Astrocyte of the spinal cord (primary cell): ENCODE data around the gene TTL.

Experiments used
- DNase-seq: peaks from one replicate; pipeline ENCODE4 v3.0.0; 2011; ENCODE audit warnings: low read depth, low spot score
- H3K4me3 ChIP-seq: 2 replicates; pipeline ENCODE4 v1.5.1; 2011; ENCODE audit warnings: low read depth, mild to moderate bottlenecking, low read length, moderate library complexity
- in situ Hi-C: cut with HindIII; loops from 2 replicates; pipeline ENCODE4 v1.10.0; 2017; ENCODE audit warnings: low sequenced_read_pairs
- TF ChIP-seq, protein P1 (sequence below): IDR thresholded peaks from 2 replicates; pipeline ENCODE4 v1.5.1; 2012; ENCODE audit warnings: low read depth, mild to moderate bottlenecking, low read length, inconsistent platforms

The TTL gene

DNA sequence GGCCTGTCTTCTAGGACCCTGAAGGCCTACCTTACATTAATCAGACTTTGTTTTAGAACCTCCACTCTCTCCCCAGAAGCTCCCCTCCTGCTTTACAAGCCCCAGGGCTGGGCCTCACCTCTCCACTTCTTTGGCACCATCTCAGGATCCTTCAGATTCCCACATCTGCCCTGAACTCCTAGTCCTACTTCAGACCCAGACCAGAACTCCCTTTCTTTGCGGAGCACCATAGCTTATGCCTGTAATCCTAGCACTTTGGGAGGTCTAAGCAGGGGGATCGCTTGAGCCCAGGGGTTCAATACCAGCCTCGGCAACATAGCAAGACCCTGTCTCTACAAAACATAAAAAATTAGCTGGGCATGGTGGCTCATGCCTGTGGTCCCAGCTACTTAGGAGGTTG, 103.4 kb downstream of the TTL start:
- in situ Hi-C loops, result no loop called here
- no peak for DNase-seq
- TF ChIP-seq, protein P1, sequence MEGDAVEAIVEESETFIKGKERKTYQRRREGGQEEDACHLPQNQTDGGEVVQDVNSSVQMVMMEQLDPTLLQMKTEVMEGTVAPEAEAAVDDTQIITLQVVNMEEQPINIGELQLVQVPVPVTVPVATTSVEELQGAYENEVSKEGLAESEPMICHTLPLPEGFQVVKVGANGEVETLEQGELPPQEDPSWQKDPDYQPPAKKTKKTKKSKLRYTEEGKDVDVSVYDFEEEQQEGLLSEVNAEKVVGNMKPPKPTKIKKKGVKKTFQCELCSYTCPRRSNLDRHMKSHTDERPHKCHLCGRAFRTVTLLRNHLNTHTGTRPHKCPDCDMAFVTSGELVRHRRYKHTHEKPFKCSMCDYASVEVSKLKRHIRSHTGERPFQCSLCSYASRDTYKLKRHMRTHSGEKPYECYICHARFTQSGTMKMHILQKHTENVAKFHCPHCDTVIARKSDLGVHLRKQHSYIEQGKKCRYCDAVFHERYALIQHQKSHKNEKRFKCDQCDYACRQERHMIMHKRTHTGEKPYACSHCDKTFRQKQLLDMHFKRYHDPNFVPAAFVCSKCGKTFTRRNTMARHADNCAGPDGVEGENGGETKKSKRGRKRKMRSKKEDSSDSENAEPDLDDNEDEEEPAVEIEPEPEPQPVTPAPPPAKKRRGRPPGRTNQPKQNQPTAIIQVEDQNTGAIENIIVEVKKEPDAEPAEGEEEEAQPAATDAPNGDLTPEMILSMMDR, result no peak
- H3K4me3 ChIP-seq, result no peak overlapping the region

DNA sequence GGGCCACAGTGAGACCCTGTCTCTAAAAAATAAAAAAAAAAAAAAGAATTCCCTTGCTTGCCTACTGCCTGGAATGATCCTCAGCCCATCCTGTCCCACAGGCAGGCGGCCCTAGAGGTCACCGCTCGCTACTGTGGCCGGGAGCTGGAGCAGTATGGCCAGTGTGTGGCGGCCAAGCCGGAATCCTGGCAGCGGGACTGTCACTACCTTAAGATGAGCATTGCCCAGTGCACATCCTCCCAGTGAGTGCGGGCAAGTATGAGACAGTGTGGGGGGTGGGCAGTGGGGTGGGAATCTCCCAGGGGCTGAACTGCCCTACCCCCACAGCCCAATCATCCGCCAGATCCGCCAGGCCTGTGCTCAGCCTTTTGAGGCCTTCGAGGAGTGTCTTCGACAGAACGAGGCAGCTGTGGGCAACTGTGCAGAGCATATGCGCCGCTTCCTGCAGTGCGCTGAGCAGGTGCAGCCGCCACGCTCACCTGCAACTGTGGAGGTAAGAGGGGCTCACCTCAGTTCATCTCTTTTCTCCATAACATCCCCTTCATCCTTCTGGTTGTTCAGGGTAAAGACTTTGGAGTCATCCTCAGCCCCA, 104.0 kb downstream of the TTL start:
- no peak for DNase-seq
- in situ Hi-C loops, result no loop called here
- TF ChIP-seq, protein P1, result no peak
- no peak overlapping the region for H3K4me3 ChIP-seq

DNA sequence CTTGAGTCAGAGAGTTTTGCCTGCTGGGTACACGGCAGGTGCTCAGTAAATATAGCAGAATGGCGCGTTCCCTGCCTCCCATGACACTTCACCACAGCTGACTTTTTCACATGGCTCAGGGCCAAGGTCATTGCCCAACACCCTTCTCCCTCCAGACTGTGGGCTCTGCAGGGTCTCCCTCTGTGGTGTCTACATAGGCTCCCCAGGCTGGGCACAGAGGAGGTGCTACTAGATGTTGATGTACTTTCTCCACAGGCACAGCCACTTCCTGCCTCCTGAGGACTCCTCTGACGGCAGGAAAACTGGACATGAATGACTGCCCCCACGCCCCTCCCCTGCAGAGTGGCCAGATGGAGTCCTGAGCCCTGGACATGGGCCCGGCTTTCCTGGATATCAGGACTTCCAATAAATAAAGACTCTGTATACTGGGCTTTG, 106.7 kb downstream of the TTL start:
- in situ Hi-C loops, result no loop called here
- DNase-seq, result peak; percentile 56
- no peak overlapping the region for H3K4me3 ChIP-seq
- TF ChIP-seq, protein P1, result no peak
